Measurements from ENCODE around the gene ACTBL2.

- TF ChIP-seq CTCF (conservative IDR thresholded peaks at IDR 0.05 in 1 of 2, IDR thresholded peaks at IDR 0.05 in 1 of 2; ENCODE audit: low read depth in 1 of 2, low read length in 2 of 2) (no peak), EZH2 (IDR thresholded peaks at IDR 0.05; ENCODE audit: low read length, missing control alignments) (no peak)
Measured at GRCh38 chr5:57466544-57466943, 16.1 kb downstream of the ACTBL2 start.

Data from fibroblast of lung (primary cell).